Frontal cortex (tissue), 4 donors: Measurements from ENCODE around the gene RAPGEF1. TPM values are rescaled to one million over a fixed set of nuclear protein-coding genes. Genes with fewer than 3 reads are reported as not detected.

Experiments
- DNase-seq, 2 donors: peaks; one replicate each; pipeline ENCODE4 v3.0.0; 2012; ENCODE audit warnings: low spot score in 2 of 2
- FAIRE-seq: peaks from 2 replicates; lab custom pipeline; 2012; peaks lifted over from hg19 to GRCh38; lab: Jason Lieb, UNC
- total RNA-seq: library from RNA; depleted of rRNA; stranded (reverse); fragments of >200 nt; gene quantifications from one replicate; pipeline ENCODE4 v1.2.3, GENCODE V29; 2014
- donor health status: control.
- donor health status: control.
- donor health status: control.

RAPGEF1 gene
- total RNA-seq, 1 donor from 2014 or later, result 28.1 TPM

GRCh38 chr9:131635892-131636291 is 104.0 kb downstream of the RAPGEF1 start:
- FAIRE-seq (no peak), DNase-seq (no peak)

GRCh38 chr9:131635285-131635684 is 104.6 kb downstream of the RAPGEF1 start:
- no peak for FAIRE-seq
- peak in 1 of 2 donors; percentile 58 for DNase-seq

- FAIRE-seq (no peak), DNase-seq (no peak)
Measured at GRCh38 chr9:131633491-131634031, 106.3 kb downstream of the RAPGEF1 start.

- FAIRE-seq (no peak), DNase-seq (no peak)
Measured at GRCh38 chr9:131631306-131631705, 108.6 kb downstream of the RAPGEF1 start.

GRCh38 chr9:131630205-131630831 is 109.6 kb downstream of the RAPGEF1 start:
- no peak for FAIRE-seq
- DNase-seq, result no peak

GRCh38 chr9:131629825-131630204 is 110.1 kb downstream of the RAPGEF1 start:
- DNase-seq (no peak), FAIRE-seq (no peak)

- no peak for DNase-seq
- no peak for FAIRE-seq
Measured at GRCh38 chr9:131629226-131629500, 110.7 kb downstream of the RAPGEF1 start.

GRCh38 chr9:131628459-131629225 is 111.2 kb downstream of the RAPGEF1 start:
- FAIRE-seq (no peak), DNase-seq (no peak)

GRCh38 chr9:131627648-131628458 is 112.0 kb downstream of the RAPGEF1 start:
- DNase-seq (no peak), FAIRE-seq (no peak)

GRCh38 chr9:131627326-131627647 is 112.6 kb downstream of the RAPGEF1 start:
- DNase-seq (no peak), FAIRE-seq (no peak)

GRCh38 chr9:131625790-131626670 is 113.8 kb downstream of the RAPGEF1 start:
- no peak for DNase-seq

GRCh38 chr9:131625508-131625787 is 114.4 kb downstream of the RAPGEF1 start:
- FAIRE-seq (no peak), DNase-seq (no peak)

More at GRCh38 chr9:131625790-131626670, 113.8 kb downstream of the RAPGEF1 start:
- no peak for FAIRE-seq

GRCh38 chr9:131624636-131625507 is 115.0 kb downstream of the RAPGEF1 start:
- FAIRE-seq, result no peak
- DNase-seq, result no peak

- no peak for FAIRE-seq
Measured at GRCh38 chr9:131623655-131624330, 116.1 kb downstream of the RAPGEF1 start.

GRCh38 chr9:131622523-131622922 is 117.4 kb downstream of the RAPGEF1 start:
- no peak for FAIRE-seq
- no peak for DNase-seq

More at GRCh38 chr9:131623655-131624330, 116.1 kb downstream of the RAPGEF1 start:
- DNase-seq, result no peak

GRCh38 chr9:131621551-131622358 is 118.1 kb downstream of the RAPGEF1 start:
- no peak for FAIRE-seq
- DNase-seq, result no peak

- no peak for DNase-seq
- no peak for FAIRE-seq
Measured at GRCh38 chr9:131620764-131621520, 118.9 kb downstream of the RAPGEF1 start.
